ENCODE results near the gene SON.

The SON gene

DNA sequence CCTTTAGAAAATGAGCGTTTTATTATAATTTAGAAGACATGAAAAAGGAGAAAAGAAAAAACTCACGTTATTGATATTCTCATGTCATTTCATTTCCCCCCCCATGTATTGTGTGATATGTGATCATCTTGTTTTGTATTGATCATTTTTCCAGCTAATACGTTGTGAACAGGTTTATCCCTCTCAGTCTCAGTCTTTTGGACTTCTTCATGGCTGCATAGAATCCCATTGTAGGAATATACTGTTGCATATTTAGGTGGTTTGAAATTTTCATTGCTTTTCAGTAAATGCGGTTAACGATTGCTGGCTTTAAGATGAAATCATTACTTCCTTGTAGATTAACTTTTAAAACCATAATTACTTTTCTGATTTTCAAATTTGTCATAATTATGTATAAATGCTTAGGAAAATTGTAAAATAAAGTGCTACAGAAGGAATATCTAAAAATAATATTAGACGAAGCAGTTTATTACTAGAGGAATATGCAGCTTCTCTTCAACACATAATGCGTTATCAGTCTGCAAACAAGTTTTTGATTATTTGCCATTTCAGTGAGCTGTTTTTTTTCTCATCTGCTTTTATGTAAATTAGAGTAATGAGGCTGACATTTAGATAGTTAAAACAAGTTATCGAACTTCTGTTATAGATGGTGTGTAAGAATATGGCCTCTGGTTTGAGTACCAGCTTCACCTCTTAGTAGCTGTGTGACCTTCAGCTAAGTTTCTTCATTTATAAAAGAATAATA is 1.8 kb downstream of the SON start:
- no peak for DNase-seq (ENCODE audit: low read depth in 2 of 2)

GRCh38 chr21:33546086-33546485 is 3.2 kb downstream of the SON start:
- no peak for DNase-seq (ENCODE audit: low read depth in 2 of 2)

- DNase-seq (ENCODE audit: low read depth in 2 of 2), result no peak
Measured at GRCh38 chr21:33549848-33550771, 7.3 kb downstream of the SON start.

- no peak for DNase-seq (ENCODE audit: low read depth in 2 of 2)
Measured at GRCh38 chr21:33550772-33551660, 8.2 kb downstream of the SON start.

GRCh38 chr21:33551664-33552063 is 8.8 kb downstream of the SON start:
- no peak for DNase-seq (ENCODE audit: low read depth in 2 of 2)

DNA sequence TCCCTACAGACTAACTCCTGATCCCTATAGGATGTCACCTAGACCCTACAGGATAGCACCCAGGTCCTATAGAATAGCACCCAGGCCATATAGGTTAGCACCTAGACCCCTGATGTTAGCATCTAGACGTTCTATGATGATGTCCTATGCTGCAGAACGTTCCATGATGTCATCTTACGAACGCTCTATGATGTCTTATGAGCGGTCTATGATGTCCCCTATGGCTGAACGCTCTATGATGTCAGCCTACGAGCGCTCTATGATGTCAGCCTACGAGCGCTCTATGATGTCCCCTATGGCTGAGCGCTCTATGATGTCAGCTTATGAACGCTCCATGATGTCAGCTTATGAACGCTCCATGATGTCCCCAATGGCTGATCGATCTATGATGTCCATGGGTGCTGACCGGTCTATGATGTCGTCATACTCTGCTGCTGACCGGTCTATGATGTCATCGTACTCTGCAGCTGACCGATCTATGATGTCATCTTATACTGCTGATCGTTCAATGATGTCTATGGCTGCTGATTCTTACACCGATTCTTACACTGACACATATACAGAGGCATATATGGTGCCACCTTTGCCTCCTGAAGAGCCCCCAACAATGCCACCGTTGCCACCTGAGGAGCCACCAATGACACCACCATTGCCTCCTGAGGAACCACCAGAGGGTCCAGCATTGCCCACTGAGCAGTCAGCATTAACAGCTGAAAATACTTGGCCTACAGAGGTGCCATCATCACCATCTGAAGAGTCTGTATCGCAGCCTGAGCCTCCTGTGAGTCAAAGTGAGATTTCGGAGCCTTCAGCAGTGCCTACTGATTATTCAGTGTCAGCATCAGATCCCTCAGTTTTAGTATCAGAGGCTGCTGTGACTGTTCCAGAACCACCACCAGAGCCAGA is 9.5 kb downstream of the SON start:
- no peak for DNase-seq (ENCODE audit: low read depth in 2 of 2)

DNA sequence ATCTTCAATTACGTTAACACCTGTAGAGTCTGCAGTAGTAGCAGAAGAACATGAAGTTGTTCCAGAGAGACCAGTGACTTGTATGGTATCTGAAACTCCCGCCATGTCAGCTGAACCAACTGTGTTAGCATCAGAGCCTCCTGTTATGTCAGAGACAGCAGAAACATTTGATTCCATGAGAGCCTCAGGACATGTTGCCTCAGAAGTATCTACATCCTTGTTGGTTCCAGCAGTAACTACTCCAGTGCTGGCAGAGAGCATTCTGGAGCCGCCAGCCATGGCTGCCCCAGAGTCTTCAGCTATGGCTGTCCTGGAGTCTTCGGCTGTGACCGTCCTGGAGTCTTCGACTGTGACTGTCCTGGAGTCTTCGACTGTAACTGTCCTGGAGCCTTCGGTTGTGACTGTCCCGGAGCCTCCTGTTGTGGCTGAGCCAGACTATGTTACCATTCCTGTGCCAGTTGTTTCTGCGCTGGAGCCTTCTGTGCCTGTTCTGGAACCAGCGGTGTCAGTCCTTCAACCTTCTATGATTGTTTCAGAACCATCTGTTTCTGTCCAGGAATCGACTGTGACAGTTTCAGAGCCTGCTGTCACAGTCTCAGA is 10.3 kb downstream of the SON start:
- DNase-seq (ENCODE audit: low read depth in 2 of 2), result no peak

DNA sequence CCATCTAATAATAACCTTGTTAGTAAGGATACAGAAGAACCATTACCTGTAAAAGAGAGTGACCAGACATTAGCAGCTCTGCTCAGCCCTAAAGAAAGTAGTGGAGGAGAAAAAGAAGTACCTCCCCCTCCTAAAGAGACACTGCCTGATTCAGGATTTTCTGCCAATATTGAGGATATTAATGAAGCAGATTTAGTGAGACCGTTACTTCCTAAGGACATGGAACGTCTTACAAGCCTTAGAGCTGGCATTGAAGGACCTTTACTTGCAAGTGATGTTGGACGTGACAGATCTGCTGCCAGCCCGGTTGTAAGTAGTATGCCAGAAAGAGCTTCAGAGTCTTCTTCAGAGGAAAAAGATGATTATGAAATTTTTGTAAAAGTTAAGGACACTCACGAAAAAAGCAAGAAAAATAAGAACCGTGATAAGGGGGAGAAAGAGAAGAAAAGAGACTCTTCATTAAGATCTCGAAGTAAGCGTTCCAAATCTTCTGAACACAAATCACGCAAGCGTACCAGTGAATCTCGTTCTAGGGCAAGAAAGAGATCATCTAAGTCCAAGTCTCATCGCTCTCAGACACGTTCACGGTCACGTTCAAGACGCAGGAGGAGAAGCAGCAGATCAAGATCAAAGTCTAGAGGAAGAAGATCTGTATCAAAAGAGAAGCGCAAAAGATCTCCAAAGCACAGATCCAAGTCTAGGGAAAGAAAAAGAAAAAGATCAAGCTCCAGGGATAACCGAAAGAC is 11.6 kb downstream of the SON start:
- no peak for DNase-seq (ENCODE audit: low read depth in 2 of 2)

DNA sequence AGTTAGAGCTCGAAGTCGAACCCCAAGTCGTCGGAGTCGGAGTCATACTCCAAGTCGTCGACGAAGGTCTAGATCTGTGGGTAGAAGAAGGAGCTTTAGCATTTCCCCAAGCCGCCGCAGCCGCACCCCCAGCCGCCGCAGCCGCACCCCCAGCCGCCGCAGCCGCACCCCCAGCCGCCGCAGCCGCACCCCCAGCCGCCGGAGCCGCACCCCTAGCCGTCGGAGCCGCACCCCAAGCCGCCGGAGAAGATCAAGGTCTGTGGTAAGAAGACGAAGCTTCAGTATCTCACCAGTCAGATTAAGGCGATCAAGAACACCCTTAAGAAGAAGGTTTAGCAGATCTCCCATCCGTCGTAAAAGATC is 12.1 kb downstream of the SON start:
- no peak for DNase-seq (ENCODE audit: low read depth in 2 of 2)

DNA sequence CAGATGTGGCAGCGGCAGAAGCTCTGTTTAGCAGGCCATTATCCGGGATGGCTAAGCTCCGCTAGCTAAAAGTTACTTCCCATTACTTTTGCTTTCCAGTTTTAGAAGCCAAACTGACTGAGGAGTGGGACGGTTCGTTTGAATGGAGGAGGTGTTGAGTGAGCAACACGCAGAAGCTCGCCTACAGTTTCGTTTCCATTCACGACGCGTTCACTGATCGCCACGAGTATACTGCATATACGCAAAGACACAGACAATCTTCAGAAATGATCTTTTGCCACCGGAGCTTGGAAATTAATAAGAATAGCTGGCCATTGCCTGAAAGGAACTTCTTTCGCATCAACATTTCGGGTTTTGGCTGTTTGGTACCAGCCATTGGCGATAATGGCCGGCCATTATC is 14.6 kb downstream of the SON start:
- no peak for DNase-seq (ENCODE audit: low read depth in 2 of 2)

- DNase-seq (ENCODE audit: low read depth in 2 of 2), result no peak
Measured at GRCh38 chr21:33558777-33559421, 16.1 kb downstream of the SON start.

DNA sequence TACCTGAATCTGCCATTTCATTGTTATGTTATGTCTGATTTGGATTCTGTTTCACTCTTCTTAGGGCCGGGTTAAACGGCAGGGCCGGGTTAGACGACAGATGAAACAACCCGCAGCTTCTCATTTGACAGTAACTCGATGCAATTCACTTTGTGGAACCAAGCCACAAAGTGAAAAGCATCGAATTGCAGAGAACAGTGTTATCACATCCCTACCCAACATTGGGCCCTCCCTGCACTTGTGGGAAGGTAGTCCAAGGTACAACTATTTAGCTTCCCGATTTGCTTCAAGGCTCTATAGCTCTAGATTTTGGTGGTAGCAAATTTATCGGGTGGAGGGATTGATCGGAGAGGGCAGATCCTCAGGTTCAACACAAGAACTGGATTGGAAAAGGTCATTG is 17.0 kb downstream of the SON start:
- DNase-seq (ENCODE audit: low read depth in 2 of 2), result no peak

GRCh38 chr21:33560965-33561364 is 18.1 kb downstream of the SON start:
- no peak for DNase-seq (ENCODE audit: low read depth in 2 of 2)

DNA sequence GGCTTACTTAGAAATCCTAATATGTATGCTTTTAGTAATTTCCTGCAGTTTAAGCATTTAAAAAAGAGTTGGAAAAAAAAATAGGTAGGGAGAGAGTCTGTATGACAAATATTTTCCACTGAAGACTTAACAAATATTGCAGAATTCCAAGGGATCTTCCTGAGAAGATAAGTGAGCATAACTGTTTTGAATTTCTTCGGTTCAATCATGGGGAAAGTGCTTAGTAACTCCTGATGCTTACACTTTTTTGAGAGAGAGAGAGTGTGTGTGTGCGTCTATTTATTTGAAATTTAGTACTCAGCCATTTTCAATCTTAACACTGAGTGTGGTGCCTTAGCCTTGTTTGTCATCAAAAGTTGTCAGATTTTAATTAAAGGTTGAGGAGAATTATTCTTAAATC is 18.5 kb downstream of the SON start:
- DNase-seq (ENCODE audit: low read depth in 2 of 2), result no peak

GRCh38 chr21:33562389-33562788 is 19.6 kb downstream of the SON start:
- DNase-seq (ENCODE audit: low read depth in 2 of 2), result no peak

GRCh38 chr21:33566514-33566913 is 23.7 kb downstream of the SON start:
- no peak for DNase-seq (ENCODE audit: low read depth in 2 of 2)

DNA sequence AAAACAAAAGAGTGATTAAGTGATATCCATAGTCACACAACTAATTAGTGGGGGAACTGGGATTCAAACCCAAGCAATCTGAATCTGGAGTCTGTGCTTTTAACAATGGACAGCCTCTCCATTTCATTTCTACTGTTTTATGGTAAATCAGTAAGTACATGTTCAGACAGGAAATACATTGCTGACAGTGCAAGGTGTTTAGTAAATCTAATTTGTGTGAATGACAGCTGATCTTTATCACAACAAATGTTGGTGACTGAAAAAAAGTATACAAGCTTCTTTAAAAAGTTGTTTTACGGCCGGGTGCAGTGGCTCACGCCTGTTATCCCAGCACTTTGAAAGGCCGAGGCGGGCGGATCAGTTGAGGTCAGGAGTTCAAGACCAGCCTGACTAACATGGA is 25.1 kb downstream of the SON start:
- no peak for DNase-seq (ENCODE audit: low read depth in 2 of 2)

GRCh38 chr21:33568448-33568847 is 25.6 kb downstream of the SON start:
- no peak for DNase-seq (ENCODE audit: low read depth in 2 of 2)

DNA sequence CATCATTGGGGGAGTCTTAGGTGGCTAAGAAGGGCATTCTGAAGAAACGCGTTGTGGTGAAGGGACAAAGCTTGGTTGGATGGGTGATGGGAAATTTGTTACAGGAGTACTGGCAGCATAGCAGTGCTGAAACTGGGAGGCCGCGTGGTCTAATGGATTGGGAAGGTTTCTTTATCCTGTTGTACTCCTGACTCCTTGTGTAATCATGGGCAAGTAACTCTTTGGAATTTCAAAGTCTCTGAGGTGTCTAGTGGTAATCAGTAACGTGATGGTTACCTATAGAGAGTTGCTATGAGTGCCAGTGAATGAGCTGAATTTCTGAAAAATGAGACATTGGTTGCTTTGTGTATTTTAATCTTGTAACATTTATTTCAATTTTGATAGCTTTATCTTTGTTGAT is 27.2 kb downstream of the SON start:
- DNase-seq (ENCODE audit: low read depth in 2 of 2), result no peak

- DNase-seq (ENCODE audit: low read depth in 2 of 2), result no peak
Measured at GRCh38 chr21:33572350-33572749, 29.5 kb downstream of the SON start.
